Neural crest cell (in vitro differentiated cells): ENCODE measurements around the gene NYAP2. TPM values are rescaled to one million over a fixed set of nuclear protein-coding genes. Genes with fewer than 3 reads are reported as not detected.

Source experiments
- DNase-seq: peaks from one replicate; pipeline ENCODE4 v3.0.0; 2021; ENCODE audit warnings: low read depth, mixed read lengths, low spot score
- H3K27ac Mint-ChIP-seq: one replicate; pipeline ENCODE4 v1.8.0; 2021; ENCODE audit warnings: mild to moderate bottlenecking, mixed read lengths; ENCODE audit not compliant: unreplicated experiment
- H3K27me3 Mint-ChIP-seq: 2 replicates; pipeline ENCODE4 v1.8.0; 2021; ENCODE audit warnings: low read depth, mild to moderate bottlenecking, mixed read lengths
- H3K36me3 Mint-ChIP-seq: 2 replicates; pipeline ENCODE4 v1.8.0; 2021; ENCODE audit warnings: low read depth, mild to moderate bottlenecking, mixed read lengths
- H3K4me1 Mint-ChIP-seq: 2 replicates; pipeline ENCODE4 v1.8.0; 2021; ENCODE audit warnings: mixed read lengths
- H3K4me3 Mint-ChIP-seq: one replicate; pipeline ENCODE4 v1.8.0; 2021; ENCODE audit warnings: mild to moderate bottlenecking, mixed read lengths
- H3K9me3 Mint-ChIP-seq: 2 replicates; pipeline ENCODE4 v1.8.0; 2021; ENCODE audit warnings: mixed read lengths
- total RNA-seq: library from RNA; stranded (reverse); gene quantifications from 2 replicates; pipeline ENCODE4 v1.2.1, GENCODE V29; 2021
- TF ChIP-seq, protein P1 (sequence below): fragments of 200-600 bp; sonication (generic); conservative IDR thresholded peaks from 2 replicates; pipeline ENCODE4 v1.5.0; 2021; ENCODE audit warnings: antibody characterized with exemption, mild to moderate bottlenecking

NYAP2 gene
- total RNA-seq, 1 donor from 2014 or later: 0.35 TPM

DNA sequence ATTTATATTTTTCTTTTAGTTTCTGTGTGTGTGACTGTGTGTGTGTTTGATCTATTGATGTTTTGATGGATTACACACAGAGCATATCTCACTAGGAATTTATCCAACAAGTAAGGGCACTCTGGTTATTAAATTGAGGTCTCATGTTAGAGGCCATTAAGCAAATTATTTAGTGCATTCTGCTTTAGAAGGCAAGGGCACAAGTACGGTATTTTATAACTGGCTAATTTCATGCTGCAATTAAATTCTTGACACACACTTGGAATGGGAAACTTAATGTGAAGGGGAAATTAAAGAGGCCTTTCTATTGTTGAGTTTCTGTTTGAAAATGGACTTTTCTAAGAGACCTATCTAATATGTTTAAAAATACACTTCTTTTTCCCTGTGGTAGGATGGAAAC is 25.8 kb downstream of the NYAP2 start:
- Mint-ChIP-seq H3K9me3 (no peaks in the 10 kb centered on the region), H3K4me1 (peaks cover 8% of the 10 kb centered on the region), H3K27me3 (no peaks in the 10 kb centered on the region), H3K4me3 (no peak overlapping the region), H3K36me3 (no peaks in the 10 kb centered on the region), H3K27ac (no peak overlapping the region)
- DNase-seq: no peak
- TF ChIP-seq, protein P1, sequence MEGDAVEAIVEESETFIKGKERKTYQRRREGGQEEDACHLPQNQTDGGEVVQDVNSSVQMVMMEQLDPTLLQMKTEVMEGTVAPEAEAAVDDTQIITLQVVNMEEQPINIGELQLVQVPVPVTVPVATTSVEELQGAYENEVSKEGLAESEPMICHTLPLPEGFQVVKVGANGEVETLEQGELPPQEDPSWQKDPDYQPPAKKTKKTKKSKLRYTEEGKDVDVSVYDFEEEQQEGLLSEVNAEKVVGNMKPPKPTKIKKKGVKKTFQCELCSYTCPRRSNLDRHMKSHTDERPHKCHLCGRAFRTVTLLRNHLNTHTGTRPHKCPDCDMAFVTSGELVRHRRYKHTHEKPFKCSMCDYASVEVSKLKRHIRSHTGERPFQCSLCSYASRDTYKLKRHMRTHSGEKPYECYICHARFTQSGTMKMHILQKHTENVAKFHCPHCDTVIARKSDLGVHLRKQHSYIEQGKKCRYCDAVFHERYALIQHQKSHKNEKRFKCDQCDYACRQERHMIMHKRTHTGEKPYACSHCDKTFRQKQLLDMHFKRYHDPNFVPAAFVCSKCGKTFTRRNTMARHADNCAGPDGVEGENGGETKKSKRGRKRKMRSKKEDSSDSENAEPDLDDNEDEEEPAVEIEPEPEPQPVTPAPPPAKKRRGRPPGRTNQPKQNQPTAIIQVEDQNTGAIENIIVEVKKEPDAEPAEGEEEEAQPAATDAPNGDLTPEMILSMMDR: no peak

DNA sequence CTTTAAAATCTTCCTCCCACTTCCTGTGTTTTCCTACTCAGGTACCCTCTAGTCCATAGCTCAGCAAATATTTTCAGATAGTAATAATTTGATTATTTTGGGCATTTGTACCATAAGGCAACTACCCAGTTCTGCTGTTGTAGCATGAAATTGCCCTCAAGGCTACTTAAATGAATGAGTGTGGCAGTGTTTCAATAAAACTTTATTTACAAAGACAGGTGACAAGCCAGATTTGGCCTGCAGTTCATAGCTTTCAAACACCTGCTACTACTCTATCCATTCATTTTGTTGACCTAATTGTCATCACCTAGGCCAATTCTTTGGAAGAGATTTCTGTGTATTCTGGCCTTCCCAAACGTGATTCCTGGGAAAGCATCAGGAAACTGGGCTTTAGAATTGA is 28.9 kb downstream of the NYAP2 start:
- no peak overlapping the region for H3K4me3 Mint-ChIP-seq
- TF ChIP-seq, protein P1: no peak
- H3K27ac Mint-ChIP-seq: no peak overlapping the region
- H3K36me3 Mint-ChIP-seq: no peaks in the 10 kb centered on the region
- no peak for DNase-seq
- H3K4me1 Mint-ChIP-seq: peaks cover 3% of the 10 kb centered on the region
- H3K9me3 Mint-ChIP-seq: no peaks in the 10 kb centered on the region
- no peaks in the 10 kb centered on the region for H3K27me3 Mint-ChIP-seq

GRCh38 chr2:225429717-225430116 is 30.2 kb downstream of the NYAP2 start:
- TF ChIP-seq, protein P1: no peak
- Mint-ChIP-seq H3K27ac (no peak overlapping the region), H3K9me3 (no peaks in the 10 kb centered on the region), H3K4me3 (no peak overlapping the region), H3K27me3 (no peaks in the 10 kb centered on the region), H3K36me3 (no peaks in the 10 kb centered on the region), H3K4me1 (no peaks in the 10 kb centered on the region)
- DNase-seq: no peak

- no peak overlapping the region for H3K27ac Mint-ChIP-seq
- no peak for DNase-seq
- no peaks in the 10 kb centered on the region for H3K27me3 Mint-ChIP-seq
- H3K4me1 Mint-ChIP-seq: no peaks in the 10 kb centered on the region
- TF ChIP-seq, protein P1: no peak
- no peaks in the 10 kb centered on the region for H3K36me3 Mint-ChIP-seq
- no peaks in the 10 kb centered on the region for H3K9me3 Mint-ChIP-seq
- no peak overlapping the region for H3K4me3 Mint-ChIP-seq
These were observed 31.8 kb downstream of the NYAP2 start for GRCh38 chr2:225431105-225431863.

DNA sequence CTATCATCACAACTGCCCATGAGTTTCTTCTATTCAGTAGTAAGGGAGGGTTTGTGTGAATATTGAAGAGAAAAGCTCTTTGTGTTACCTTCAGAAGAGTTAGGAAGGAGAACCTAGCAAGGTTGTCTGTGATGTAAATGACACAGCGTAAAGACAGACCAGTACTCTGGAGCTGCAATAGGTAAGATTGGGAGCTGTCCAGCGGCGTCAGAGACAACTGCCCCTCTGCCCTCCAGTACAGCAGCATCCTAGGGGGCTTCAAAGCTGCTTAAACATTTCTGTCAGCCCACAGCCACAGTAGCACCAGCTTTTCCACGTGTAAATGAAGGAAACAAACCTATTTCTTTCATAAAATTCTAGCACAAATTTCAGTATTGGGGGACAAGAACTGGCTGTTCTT is 34.5 kb downstream of the NYAP2 start:
- Mint-ChIP-seq H3K36me3 (no peaks in the 10 kb centered on the region), H3K4me1 (no peaks in the 10 kb centered on the region), H3K4me3 (no peak overlapping the region), H3K27ac (no peak overlapping the region), H3K9me3 (peaks cover 3% of the 10 kb centered on the region), H3K27me3 (no peaks in the 10 kb centered on the region)
- DNase-seq: no peak
- TF ChIP-seq, protein P1: no peak
